Endothelial cell of umbilical vein (primary cell): ENCODE data around the gene NPTX1.

Experiments used
- EZH2 ChIP-seq: IDR thresholded peaks from 2 replicates; pipeline ENCODE4 v1.6.1; 2012; ENCODE audit warnings: borderline replicate concordance, low read depth, mild to moderate bottlenecking, moderate library complexity, low read length, inconsistent platforms; ENCODE audit not compliant: severe bottlenecking
- FOS ChIP-seq: IDR thresholded peaks from 2 replicates; pipeline ENCODE4 v1.6.1; 2011; ENCODE audit warnings: mild to moderate bottlenecking, low read length, moderate library complexity, borderline replicate concordance; ENCODE audit not compliant: insufficient read depth
- GATA2 ChIP-seq: IDR thresholded peaks from 2 replicates; pipeline ENCODE4 v1.7.0; 2011; ENCODE audit warnings: low read depth, mild to moderate bottlenecking, moderate library complexity, mixed read lengths, low read length; ENCODE audit not compliant: insufficient read length, insufficient read depth
- JUN ChIP-seq: IDR thresholded peaks from 2 replicates; pipeline ENCODE4 v1.6.1; 2011; ENCODE audit warnings: borderline replicate concordance, low read depth; ENCODE audit not compliant: insufficient read length, insufficient read depth
- MYC ChIP-seq: IDR thresholded peaks from one replicate; pipeline ENCODE4 v1.6.1; 2011; ENCODE audit warnings: mild to moderate bottlenecking, low read depth, low read length
- POLR2A ChIP-seq: IDR thresholded peaks from 2 replicates; pipeline ENCODE4 v1.6.1; 2012; ENCODE audit warnings: low read depth, mild to moderate bottlenecking, control low read depth, low read length
- POLR2AphosphoS5 ChIP-seq: IDR thresholded peaks from 2 replicates; pipeline ENCODE4 v1.6.1; 2012; ENCODE audit warnings: low read depth, mild to moderate bottlenecking, control low read depth, low read length, moderate library complexity; ENCODE audit not compliant: insufficient read depth
- TF ChIP-seq, protein P1 (sequence below), 2 donors: IDR thresholded peaks; 1 replicate in 1 of 2; 2 replicates in 1 of 2; pipeline ENCODE4 v1.5.1; 2011; ENCODE audit warnings: low read length in 2 of 2, mild to moderate bottlenecking in 2 of 2, moderate library complexity in 2 of 2, control low read depth in 1 of 2, inconsistent platforms in 1 of 2, low read depth in 1 of 2; ENCODE audit not compliant: insufficient read depth in 1 of 2; ENCODE audit errors: extremely low read depth in 1 of 2
- TF ChIP-seq, protein P2 (sequence below): IDR thresholded peaks from 2 replicates; pipeline ENCODE4 v1.6.1; 2011; ENCODE audit not compliant: insufficient read depth, insufficient read length

- TF ChIP-seq EZH2 (no peak), MYC (no peak), FOS (no peak), POLR2A (no peak), POLR2AphosphoS5 (no peak), GATA2 (no peak), JUN (no peak)
- TF ChIP-seq, protein P1, sequence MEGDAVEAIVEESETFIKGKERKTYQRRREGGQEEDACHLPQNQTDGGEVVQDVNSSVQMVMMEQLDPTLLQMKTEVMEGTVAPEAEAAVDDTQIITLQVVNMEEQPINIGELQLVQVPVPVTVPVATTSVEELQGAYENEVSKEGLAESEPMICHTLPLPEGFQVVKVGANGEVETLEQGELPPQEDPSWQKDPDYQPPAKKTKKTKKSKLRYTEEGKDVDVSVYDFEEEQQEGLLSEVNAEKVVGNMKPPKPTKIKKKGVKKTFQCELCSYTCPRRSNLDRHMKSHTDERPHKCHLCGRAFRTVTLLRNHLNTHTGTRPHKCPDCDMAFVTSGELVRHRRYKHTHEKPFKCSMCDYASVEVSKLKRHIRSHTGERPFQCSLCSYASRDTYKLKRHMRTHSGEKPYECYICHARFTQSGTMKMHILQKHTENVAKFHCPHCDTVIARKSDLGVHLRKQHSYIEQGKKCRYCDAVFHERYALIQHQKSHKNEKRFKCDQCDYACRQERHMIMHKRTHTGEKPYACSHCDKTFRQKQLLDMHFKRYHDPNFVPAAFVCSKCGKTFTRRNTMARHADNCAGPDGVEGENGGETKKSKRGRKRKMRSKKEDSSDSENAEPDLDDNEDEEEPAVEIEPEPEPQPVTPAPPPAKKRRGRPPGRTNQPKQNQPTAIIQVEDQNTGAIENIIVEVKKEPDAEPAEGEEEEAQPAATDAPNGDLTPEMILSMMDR (IDR thresholded peaks at IDR 0.05; ENCODE audit: extremely low read depth in 1 of 2, insufficient read depth in 1 of 2, low read depth in 1 of 2, low read length in 2 of 2), result no peak
- TF ChIP-seq, protein P2, sequence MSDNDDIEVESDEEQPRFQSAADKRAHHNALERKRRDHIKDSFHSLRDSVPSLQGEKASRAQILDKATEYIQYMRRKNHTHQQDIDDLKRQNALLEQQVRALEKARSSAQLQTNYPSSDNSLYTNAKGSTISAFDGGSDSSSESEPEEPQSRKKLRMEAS, result no peak
Measured at GRCh38 chr17:80425835-80426426, 50.5 kb downstream of the NPTX1 start.
